Heart right ventricle (tissue), 16 donors: ENCODE measurements around the gene FA2H. TPM values are rescaled to one million over a fixed set of nuclear protein-coding genes. Genes with fewer than 3 reads are reported as not detected.

ENCODE experiments used
- ATAC-seq, 8 donors: fragments of 200-7000 bp; cut with Tn5 transposase; one replicate each; pipeline ENCODE4 v1.9.1; 2020; ENCODE audit warnings: mild to moderate bottlenecking in 8 of 8, moderate library complexity in 8 of 8, moderate number of reproducible peaks in 1 of 8
- DNase-seq, 2 donors: peaks; one replicate each; pipeline ENCODE4 v3.0.0-alpha.2; 2020
- H3K27ac ChIP-seq, 10 donors: fragments of 200-600 bp; sonication (generic) in 2 of 10; one replicate each; pipeline versions ENCODE4 v1.5.0 to v1.8.0; 2020 to 2022; ENCODE audit warnings: mild to moderate bottlenecking in 3 of 10
- H3K27me3 ChIP-seq, 7 donors: fragments of 200-600 bp; one replicate each; pipeline ENCODE4 v1.8.0; 2021 to 2022; ENCODE audit warnings: mild to moderate bottlenecking in 2 of 7
- H3K36me3 ChIP-seq, 9 donors: fragments of 200-600 bp; sonication (generic) in 1 of 9; one replicate each; pipeline versions ENCODE4 v1.5.0 to v1.8.0; 2020 to 2022; ENCODE audit warnings: mild to moderate bottlenecking in 2 of 9
- H3K4me1 ChIP-seq, 9 donors: fragments of 200-600 bp; sonication (generic) in 1 of 9; one replicate each; pipeline versions ENCODE4 v1.5.0 to v1.8.0; 2020 to 2022; ENCODE audit warnings: mild to moderate bottlenecking in 4 of 9
- H3K4me3 ChIP-seq, 10 donors: fragments of 200-600 bp; sonication (generic) in 2 of 10; one replicate each; pipeline versions ENCODE4 v1.5.0 to v1.8.0; 2020 to 2022; ENCODE audit warnings: mild to moderate bottlenecking in 7 of 10, moderate library complexity in 2 of 10
- H3K9me3 ChIP-seq, 11 donors: fragments of 200-600 bp in 10 of 11; sonication (generic) in 2 of 11; one replicate each; pipeline versions ENCODE4 v1.5.0 to v1.8.0; 2013 to 2022; ENCODE audit warnings: mild to moderate bottlenecking in 2 of 11, control low read depth in 1 of 11, moderate library complexity in 1 of 11
- CTCF ChIP-seq, 9 donors: fragments of 200-600 bp; sonication (generic) in 2 of 9; IDR thresholded peaks; one replicate each; pipeline versions ENCODE4 v1.5.0 to v1.8.0; 2021 to 2022; ENCODE audit warnings: antibody characterized with exemption in 9 of 9, mild to moderate bottlenecking in 5 of 9, moderate library complexity in 1 of 9
- WGBS, 2 donors: extraction: QIAGEN DNeasy Blood & Tissue Kit; methylation state at CpG; one replicate each; pipeline ENCODE4 v1.1.7; 2013; ENCODE audit warnings: inconsistent platforms in 1 of 2; 5-methylcytosine and 5-hydroxymethylcytosine counted together
- intact Hi-C, 10 donors: fragments of 100-400 bp; cut with DNase I; formaldehyde crosslinking; loops; one replicate each; pipeline versions ENCODE4 v1.11.1 to v1.14.2; 2022
- polyA plus RNA-seq, 2 donors: library from polyadenylated mRNA; stranded (reverse); fragments of 200-250 nt; gene quantifications; one replicate each; pipeline ENCODE4 v1.2.3, GENCODE V29; 2013
- total RNA-seq, 10 donors: library from RNA; stranded (reverse); fragmentation: NEBNext Ultra II Directional in 3 of 10; extraction: Animal tissue kit (Norgen Biotek cat#: 25700) in 3 of 10; gene quantifications; one replicate each; pipeline versions ENCODE4 v1.2.1 to v1.2.4, GENCODE V29; 2021 to 2023
- donor health status: Arrhythmogenic right ventricular cardiomyopathy.
- donor health status: ischemic (EF 13 %, LVEDD 7.1; RV severe dilation, severe dysfunction).
- donor health status: healthy with polysubstance abuse.
- donor health status: DM: no; HTN: yes; CAD: no.
- donor health status: DM: no; HTN: no; CAD: no.
- donor health status: ischemic (EF 25% LVEDD 6.9; RV normal size, moderate dysfunction).
- donor health status: ischemic (EF 25% LVEDD 5.7; RV mildly dilated, moderate dysfunction).
- donor health status: healthy.
- donor health status: DM: yes; HTN: yes; CAD: no.
- donor health status: Ischemic cardiomyopathy.
- donor health status: ischemic (EF 35%, LVEDD 5.7; RV mildly dilated, moderate dysfunction).
- donor health status: nonischemic (EF 11% LVEDD 7.7; RV severe dilation, severe dysfunction).
- donor health status: DM: yes; HTN: yes; CAD: no.
- donor health status: PGD.
- donor health status: ischemic (EF 29% LVEDD 5.4; RV normal size, mild dysfunction).
- donor health status: nonischemic (EF 23%, LVEDD 6.1; RV moderate dilation, normal function).

The FA2H gene
- total and polyA plus RNA-seq, 12 donors, result 0.04 to 0.41 (median 0.15) TPM; not detected in 9

GRCh38 chr16:74785031-74785430 is 10.4 kb upstream of the FA2H start:
- Histone ChIP-seq H3K27me3 (peaks cover 0 to 18% (median 0%) of the 10 kb centered on the region in 7 donors), H3K27ac (no peak overlapping the region), H3K36me3 (no peaks in the 10 kb centered on the region), H3K9me3 (peaks cover 0 to 3% (median 0%) of the 10 kb centered on the region in 11 donors), H3K4me1 (no peaks in the 10 kb centered on the region), H3K4me3 (no peak overlapping the region)
- no peak for DNase-seq
- no peak for TF ChIP-seq CTCF (IDR thresholded peaks at IDR 0.05)
- ATAC-seq, result no peak
- WGBS, 2 donors, result 78 to 79% methylated on average over 4 of the region's 4 CpGs
- intact Hi-C loops, result no loop called here

GRCh38 chr16:74778646-74779045 is 4.0 kb upstream of the FA2H start:
- Histone ChIP-seq H3K9me3 (no peaks in the 10 kb centered on the region), H3K27ac (no peak overlapping the region), H3K27me3 (peaks cover 0 to 36% (median 27%) of the 10 kb centered on the region in 7 donors), H3K4me1 (peaks cover 0 to 13% (median 10%) of the 10 kb centered on the region in 9 donors), H3K4me3 (no peak overlapping the region), H3K36me3 (no peaks in the 10 kb centered on the region)
- WGBS, 2 donors, result 83 to 90% methylated on average over 8 of the region's 8 CpGs
- TF ChIP-seq CTCF (IDR thresholded peaks at IDR 0.05), result no peak
- DNase-seq (no peak), ATAC-seq (no peak)
- intact Hi-C loops, result loop anchor here in 1 of 10 donors (10.0 kb wide), 1 partner anchor 56 kb away; no protein-coding TSS in a partner anchor

- no peaks in the 10 kb centered on the region for H3K36me3 ChIP-seq
- WGBS, 2 donors, result 89 to 91% methylated on average over 2 of the region's 2 CpGs
- intact Hi-C loops, result loop anchor here in 1 of 10 donors (10.0 kb wide), 1 partner anchor 58 kb away; no protein-coding TSS in a partner anchor
Observed at GRCh38 chr16:74776926-74777325, 2.3 kb upstream of the FA2H start.

GRCh38 chr16:74775255-74775654 is 635 bp upstream of the FA2H start:
- Histone ChIP-seq H3K36me3 (no peaks in the 10 kb centered on the region), H3K27ac (no peak overlapping the region), H3K9me3 (no peaks in the 10 kb centered on the region), H3K27me3 (peaks cover 0 to 60% (median 46%) of the 10 kb centered on the region in 7 donors), H3K4me3 (peak overlapping the region in 5 of 10 donors; percentile 31 to 55 (median 48)), H3K4me1 (peaks cover 0 to 13% (median 10%) of the 10 kb centered on the region in 9 donors)
- intact Hi-C loops, result loop anchor here in 1 of 10 donors (10.0 kb wide), 1 partner anchor 60 kb away; no protein-coding TSS in a partner anchor
- ATAC-seq (no peak), DNase-seq (no peak)
- WGBS, 2 donors, result 68 to 76% methylated on average over 5 of the region's 5 CpGs
- no peak for TF ChIP-seq CTCF (IDR thresholded peaks at IDR 0.05)

More at GRCh38 chr16:74776926-74777325, 2.3 kb upstream of the FA2H start:
- ATAC-seq (no peak), DNase-seq (no peak)
- H3K27ac ChIP-seq, result no peak overlapping the region
- peaks cover 0 to 52% (median 42%) of the 10 kb centered on the region in 7 donors for H3K27me3 ChIP-seq
- no peak for TF ChIP-seq CTCF (IDR thresholded peaks at IDR 0.05)
- H3K9me3 ChIP-seq, result no peaks in the 10 kb centered on the region
- H3K4me1 ChIP-seq, result peaks cover 0 to 13% (median 10%) of the 10 kb centered on the region in 9 donors
- H3K4me3 ChIP-seq, result no peak overlapping the region
